ENCODE data around the gene FXYD2. TPM values are rescaled to one million over a fixed set of nuclear protein-coding genes. Genes with fewer than 3 reads are reported as not detected.

Gene FXYD2
- total RNA-seq, 1 donor from 2014 or later: 1.4 TPM

DNA sequence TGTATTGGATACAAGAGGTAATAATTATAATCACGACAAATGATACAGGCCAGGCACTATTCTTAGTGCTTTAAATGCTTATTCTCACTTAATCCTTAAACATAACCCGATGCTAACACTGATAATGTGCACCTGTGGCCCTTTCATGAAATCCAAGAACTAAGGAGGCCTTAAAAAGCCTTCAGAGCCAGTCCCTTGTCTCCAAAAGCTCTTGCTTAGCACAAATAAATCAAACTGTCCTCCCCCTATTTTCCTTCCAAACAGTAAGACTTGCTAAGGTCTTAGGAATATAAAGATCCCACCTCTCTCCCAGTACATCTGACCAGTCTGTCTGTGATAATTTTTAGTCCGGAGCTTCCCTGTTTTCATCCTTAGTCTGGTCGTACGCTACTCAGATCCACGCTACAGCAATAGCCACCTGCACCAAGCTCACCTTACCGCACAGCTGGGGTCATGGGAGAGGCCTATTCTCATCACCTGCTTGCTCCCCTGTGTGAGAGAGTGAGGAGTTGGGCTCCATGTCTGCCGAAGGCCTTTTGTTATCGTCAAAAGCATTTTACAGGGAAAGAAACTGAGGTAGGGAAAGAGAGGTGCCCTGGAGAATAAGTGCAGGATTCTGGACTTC is 35.1 kb upstream of the FXYD2 start:
- intact Hi-C loops (cut with micrococcal nuclease): no loop called here
- DNase-seq: no peak
- no peak for ATAC-seq

GRCh38 chr11:117859061-117859460 is 34.5 kb upstream of the FXYD2 start:
- intact Hi-C loops (cut with micrococcal nuclease): no loop called here
- no peak for DNase-seq
- ATAC-seq: no peak

- ATAC-seq: peak; percentile 9
- DNase-seq: no peak
- intact Hi-C loops (cut with micrococcal nuclease): no loop called here
These were observed 33.3 kb upstream of the FXYD2 start for GRCh38 chr11:117857734-117858414.

DNA sequence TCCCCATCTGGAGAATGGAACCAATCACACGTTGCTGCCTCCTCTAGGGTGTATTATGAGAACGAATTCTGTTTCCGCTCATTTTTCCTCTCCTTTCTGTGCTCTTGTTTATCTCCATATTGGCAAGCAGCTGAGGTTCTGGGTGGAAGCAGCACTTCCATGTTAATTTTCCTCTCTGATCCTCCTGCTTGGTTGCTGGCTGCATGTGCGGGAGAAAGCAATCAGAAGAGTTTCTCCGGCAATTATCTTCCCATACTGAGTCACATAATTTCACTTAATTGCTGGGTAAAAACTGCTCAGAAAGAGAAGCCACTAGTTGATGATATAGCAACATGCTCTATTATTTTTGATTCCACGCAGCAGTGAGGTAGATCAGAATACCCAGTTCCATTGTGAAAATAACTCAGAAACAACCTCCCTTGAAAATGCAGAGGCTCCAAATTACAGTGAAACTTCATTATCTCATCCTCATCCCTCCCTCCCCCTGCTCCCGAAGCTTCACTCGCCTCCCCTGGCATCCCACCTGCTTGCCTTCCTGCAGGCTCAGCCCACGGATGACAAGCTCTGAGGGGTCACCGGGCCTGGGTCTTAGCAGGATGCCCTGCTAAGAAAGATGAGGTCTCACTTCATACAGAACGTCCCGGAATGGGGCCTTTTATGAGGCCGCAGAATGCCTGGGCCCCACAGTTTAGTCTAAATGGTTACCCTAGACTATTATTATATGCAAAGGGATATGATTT is 31.5 kb upstream of the FXYD2 start:
- intact Hi-C loops (cut with micrococcal nuclease): no loop called here
- DNase-seq (no peak), ATAC-seq (no peak)

- intact Hi-C loops (cut with micrococcal nuclease): no loop called here
- ATAC-seq: no peak
- no peak for DNase-seq
These were observed 30.8 kb upstream of the FXYD2 start for GRCh38 chr11:117855186-117855845.

- ATAC-seq (no peak), DNase-seq (no peak)
- intact Hi-C loops (cut with micrococcal nuclease): no loop called here
These were observed 27.8 kb upstream of the FXYD2 start for GRCh38 chr11:117852309-117852708.

DNA sequence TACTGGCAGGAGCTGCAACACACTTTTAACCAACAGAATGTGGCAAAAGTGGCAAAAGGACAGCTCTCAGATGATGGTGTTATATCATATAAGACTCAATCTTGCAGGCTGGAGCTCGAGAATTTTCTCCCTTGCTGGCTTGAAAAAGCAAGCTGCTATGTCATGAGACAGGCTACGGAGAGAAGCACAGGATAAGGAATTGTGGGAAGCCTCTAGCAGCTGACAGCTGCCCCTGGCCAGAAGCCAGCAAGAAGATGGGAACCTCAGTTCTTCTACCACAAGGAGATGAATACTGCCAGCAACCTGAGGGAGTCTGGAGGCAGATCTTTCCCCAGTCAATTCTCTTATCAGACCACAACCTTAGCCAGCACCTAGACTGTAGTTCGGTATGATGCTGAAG is 27.3 kb upstream of the FXYD2 start:
- ATAC-seq (peak; percentile 75), DNase-seq (peak; percentile 70)
- intact Hi-C loops (cut with micrococcal nuclease): no loop called here

GRCh38 chr11:117851106-117851505 is 26.6 kb upstream of the FXYD2 start:
- intact Hi-C loops (cut with micrococcal nuclease): no loop called here
- DNase-seq: no peak
- ATAC-seq: peak; percentile 80

DNA sequence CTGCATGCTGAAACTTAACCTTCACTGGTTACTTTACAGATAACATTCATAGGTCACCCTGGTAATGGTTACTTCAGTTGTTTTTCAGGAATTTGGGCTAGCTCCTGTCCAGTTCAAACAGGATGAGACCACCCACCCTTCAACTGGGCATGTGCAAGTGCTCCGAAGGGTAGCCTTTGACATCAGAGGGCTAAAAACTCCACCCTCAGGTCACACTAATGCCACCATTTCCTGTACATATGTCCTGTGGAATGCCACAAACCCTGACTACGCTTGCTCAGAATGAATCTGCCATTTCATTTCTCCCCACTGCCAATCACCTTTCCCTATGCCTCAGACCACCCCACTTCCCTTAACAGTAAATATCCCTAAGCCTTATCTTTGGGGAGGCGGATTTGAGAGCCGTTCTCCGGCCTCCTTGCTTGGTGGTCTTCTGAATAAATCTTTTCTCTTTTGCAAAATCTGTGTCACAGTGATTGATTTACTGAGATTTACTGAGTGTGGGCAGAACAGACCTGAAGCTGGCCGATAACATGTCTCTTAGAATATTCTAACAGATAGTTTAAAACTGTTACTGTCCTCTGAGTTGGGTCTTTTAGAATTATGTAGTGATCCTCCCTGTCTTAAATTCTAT is 25.4 kb upstream of the FXYD2 start:
- intact Hi-C loops (cut with micrococcal nuclease): no loop called here
- DNase-seq (no peak), ATAC-seq (no peak)

DNA sequence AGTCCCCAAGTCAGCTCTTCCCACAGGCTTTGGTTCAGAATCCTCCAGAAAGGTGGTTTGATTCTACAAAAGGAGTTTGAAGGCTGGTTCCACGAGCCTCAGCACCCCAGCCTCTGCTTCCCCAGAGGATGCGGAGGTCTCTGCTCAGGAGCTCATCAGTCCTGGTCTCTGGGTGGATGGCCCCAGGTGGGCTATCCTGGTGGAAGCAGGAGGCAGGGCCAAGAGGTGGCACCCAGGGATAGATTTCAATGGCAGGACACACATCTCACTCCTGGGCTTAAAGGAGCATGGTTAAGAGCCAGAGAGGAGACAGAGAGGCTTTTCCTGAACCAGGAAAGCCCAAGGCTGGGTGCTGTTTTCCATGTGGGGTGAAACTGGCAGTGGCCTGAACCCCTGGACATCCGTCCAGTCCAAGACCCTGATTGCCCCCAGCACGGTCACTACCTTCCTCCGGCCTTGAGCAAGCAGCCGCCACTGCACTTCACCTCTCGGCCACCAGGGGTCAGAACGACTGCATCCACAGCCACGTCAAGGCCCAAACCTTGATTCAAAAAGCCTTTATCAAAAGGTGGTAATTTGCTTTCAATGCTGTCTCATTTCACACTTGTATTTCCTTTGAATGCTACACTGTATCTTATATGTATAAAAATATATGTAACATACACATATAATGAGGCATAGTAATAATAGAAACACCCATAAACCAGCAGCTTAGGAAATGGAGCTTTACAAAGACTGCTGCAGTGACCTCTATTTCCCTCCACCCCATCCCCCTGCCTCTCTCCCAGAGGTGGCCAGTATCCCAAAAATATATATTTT is 19.3 kb upstream of the FXYD2 start:
- intact Hi-C loops (cut with micrococcal nuclease): loop anchor here (5.0 kb wide), 1 partner anchor 103 kb away; no protein-coding TSS in a partner anchor
- peak; percentile 79 for ATAC-seq
- peak; percentile 90 for DNase-seq

- DNase-seq (no peak), ATAC-seq (peak; percentile 37)
- intact Hi-C loops (cut with micrococcal nuclease): loop anchor here (5.0 kb wide), 1 partner anchor 105 kb away; no protein-coding TSS in a partner anchor
These were observed 17.8 kb upstream of the FXYD2 start for GRCh38 chr11:117842131-117842941.

GRCh38 chr11:117841551-117842031 is 17.0 kb upstream of the FXYD2 start:
- no peak for DNase-seq
- ATAC-seq: no peak
- intact Hi-C loops (cut with micrococcal nuclease): loop anchor here (5.0 kb wide), 1 partner anchor 106 kb away; no protein-coding TSS in a partner anchor

- ATAC-seq (no peak), DNase-seq (no peak)
- intact Hi-C loops (cut with micrococcal nuclease): loop anchor here (5.0 kb wide), 1 partner anchor 106 kb away; no protein-coding TSS in a partner anchor
These were observed 16.5 kb upstream of the FXYD2 start for GRCh38 chr11:117840881-117841550.

DNA sequence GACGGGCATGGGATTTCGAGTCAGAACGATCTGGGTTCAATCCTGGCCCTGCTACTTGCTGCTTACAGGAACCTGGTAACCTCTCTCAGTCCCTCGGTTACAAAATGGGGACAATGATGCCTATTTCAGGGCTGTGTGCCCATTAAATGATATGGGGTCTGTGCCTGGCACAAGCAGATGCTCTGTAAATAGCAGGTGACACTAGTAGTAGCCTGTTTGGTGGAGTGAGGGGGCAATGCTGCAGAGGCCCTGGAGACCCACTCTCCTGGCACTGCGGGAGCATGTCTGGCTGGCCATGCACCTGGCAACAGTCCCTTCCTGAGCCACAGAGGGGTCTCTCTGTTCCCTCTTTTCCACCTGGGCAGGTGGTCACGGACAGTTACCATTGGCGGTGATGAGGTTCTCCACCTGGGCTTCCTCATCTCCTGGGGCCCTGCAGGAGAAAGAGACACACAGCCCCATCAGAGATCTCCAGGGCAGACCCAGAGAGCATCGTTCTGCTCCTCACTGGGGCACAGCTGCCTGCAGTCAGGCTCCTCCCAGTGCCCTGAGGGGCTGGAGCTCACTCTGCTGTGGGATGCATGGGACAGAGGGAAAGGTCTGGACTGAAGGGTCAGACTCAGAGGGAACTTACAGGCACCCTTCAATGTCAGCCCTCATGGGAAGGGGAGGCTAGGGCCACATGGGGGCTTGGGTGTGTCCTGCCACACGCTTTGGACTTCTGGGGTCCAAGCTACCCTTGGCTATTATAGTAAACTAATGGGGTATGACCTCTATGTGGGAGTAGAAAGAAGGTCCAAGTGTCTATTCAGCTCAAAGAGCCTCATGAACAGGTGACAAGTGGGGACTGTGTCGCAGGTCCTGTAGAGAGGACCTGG is 15.6 kb upstream of the FXYD2 start:
- no peak for ATAC-seq
- DNase-seq: no peak
- intact Hi-C loops (cut with micrococcal nuclease): loop anchor here (5.0 kb wide), 1 partner anchor 107 kb away; no protein-coding TSS in a partner anchor

GRCh38 chr11:117839380-117839881 is 14.9 kb upstream of the FXYD2 start:
- ATAC-seq: no peak
- intact Hi-C loops (cut with micrococcal nuclease): no loop called here
- no peak for DNase-seq

DNA sequence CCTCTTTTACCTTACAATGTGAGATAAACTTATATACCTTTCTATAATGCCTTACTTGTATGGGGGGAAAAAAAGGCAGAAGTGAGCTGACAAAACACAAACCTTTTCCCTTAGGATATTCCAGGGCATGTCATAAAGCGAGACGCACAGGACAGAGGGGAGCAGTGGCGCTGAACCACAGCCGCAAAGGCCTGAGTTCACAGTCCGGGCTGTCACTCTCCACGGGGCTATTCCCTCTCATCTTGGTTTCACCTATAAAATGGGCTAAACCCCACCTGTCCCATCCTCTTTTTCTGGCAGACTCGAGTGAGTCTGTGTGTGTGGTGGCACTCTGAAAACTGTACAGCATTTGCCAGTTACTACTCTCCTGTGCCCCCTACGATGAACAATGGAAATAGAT is 14.4 kb upstream of the FXYD2 start:
- intact Hi-C loops (cut with micrococcal nuclease): no loop called here
- no peak for DNase-seq

More for the DNA sequence above, 14.4 kb upstream of the FXYD2 start:
- no peak for ATAC-seq

All from left ventricle myocardium superior (tissue), 1 donor.